ENCODE results near the gene PIP5K1C.

Gene PIP5K1C

GRCh38 chr19:3646336-3647092 is 53.8 kb downstream of the PIP5K1C start:
- no peak for DNase-seq (ENCODE audit: low read depth, low spot score)

GRCh38 chr19:3645726-3646125 is 54.5 kb downstream of the PIP5K1C start:
- no peak for DNase-seq (ENCODE audit: low read depth, low spot score)

- DNase-seq (ENCODE audit: low read depth, low spot score) = no peak
Observed at GRCh38 chr19:3645067-3645396, 55.2 kb downstream of the PIP5K1C start.

- no peak for DNase-seq (ENCODE audit: low read depth, low spot score)
Observed at GRCh38 chr19:3644351-3645066, 55.8 kb downstream of the PIP5K1C start.

GRCh38 chr19:3643674-3644313 is 56.5 kb downstream of the PIP5K1C start:
- no peak for DNase-seq (ENCODE audit: low read depth, low spot score)

- DNase-seq (ENCODE audit: low read depth, low spot score) = no peak
Observed at GRCh38 chr19:3642987-3643673, 57.1 kb downstream of the PIP5K1C start.

- DNase-seq (ENCODE audit: low read depth, low spot score) = no peak
Observed at GRCh38 chr19:3642296-3642695, 58.0 kb downstream of the PIP5K1C start.

GRCh38 chr19:3641515-3642269 is 58.6 kb downstream of the PIP5K1C start:
- no peak for DNase-seq (ENCODE audit: low read depth, low spot score)

- DNase-seq (ENCODE audit: low read depth, low spot score) = no peak
Observed at GRCh38 chr19:3639479-3639878, 60.8 kb downstream of the PIP5K1C start.

GRCh38 chr19:3638208-3639193 is 61.8 kb downstream of the PIP5K1C start:
- no peak for DNase-seq (ENCODE audit: low read depth, low spot score)

GRCh38 chr19:3637621-3638020 is 62.6 kb downstream of the PIP5K1C start:
- no peak for DNase-seq (ENCODE audit: low read depth, low spot score)

GRCh38 chr19:3636962-3637361 is 63.3 kb downstream of the PIP5K1C start:
- DNase-seq (ENCODE audit: low read depth, low spot score) = no peak

GRCh38 chr19:3636506-3636905 is 63.8 kb downstream of the PIP5K1C start:
- DNase-seq (ENCODE audit: low read depth, low spot score) = no peak

- DNase-seq (ENCODE audit: low read depth, low spot score) = no peak
Observed at GRCh38 chr19:3634496-3635045, 65.7 kb downstream of the PIP5K1C start.

- no peak for DNase-seq (ENCODE audit: low read depth, low spot score)
Observed at GRCh38 chr19:3633559-3633988, 66.7 kb downstream of the PIP5K1C start.

GRCh38 chr19:3632739-3633558 is 67.3 kb downstream of the PIP5K1C start:
- DNase-seq (ENCODE audit: low read depth, low spot score) = no peak

GRCh38 chr19:3632098-3632497 is 68.2 kb downstream of the PIP5K1C start:
- DNase-seq (ENCODE audit: low read depth, low spot score) = no peak

- no peak for DNase-seq (ENCODE audit: low read depth, low spot score)
Observed at GRCh38 chr19:3631053-3631861, 69.0 kb downstream of the PIP5K1C start.

Measured in smooth muscle cell of the brain vasculature (primary cell).